BJ (cell line): ENCODE measurements around the gene ERF. TPM values are rescaled to one million over a fixed set of nuclear protein-coding genes. Genes with fewer than 3 reads are reported as not detected.

Experiments
- CTCF ChIA-PET: fragments of 350-600 bp; formaldehyde crosslinking; extraction: SDS; loops from one replicate; lab custom pipeline; 2021; ENCODE audit warnings: antibody characterized with exemption, inconsistent platforms; lab: Yijun Ruan, JAX
- POLR2A ChIA-PET: fragments of 300-600 bp; sonication (Branson Sonifier 250); formaldehyde crosslinking; extraction: SDS; loops from one replicate; lab custom pipeline; 2021; ENCODE audit warnings: antibody characterized with exemption; lab: Charles Lee
- DNase-seq: peaks from one replicate; pipeline ENCODE4 v3.0.0-alpha.2; 2011; ENCODE audit warnings: low read depth
- H3K27me3 ChIP-seq: 2 replicates; pipeline ENCODE4 v1.6.0; 2011; ENCODE audit warnings: low read length; ENCODE audit not compliant: control insufficient read depth, insufficient read depth
- H3K36me3 ChIP-seq: 2 replicates; pipeline ENCODE4 v1.5.1; 2011; ENCODE audit warnings: low read length; ENCODE audit not compliant: control insufficient read depth, insufficient read depth
- H3K4me3 ChIP-seq: 2 replicates; pipeline ENCODE4 v1.5.1; 2011; ENCODE audit warnings: low read depth, mild to moderate bottlenecking, control low read depth, low read length
- polyA plus RNA-seq: library from polyadenylated mRNA; depleted of rRNA; stranded (reverse); fragments of >200 nt; gene quantifications from 2 replicates; pipeline ENCODE4 v1.2.3, GENCODE V29; 2011
- TF ChIP-seq, protein P1 (sequence below): IDR thresholded peaks from 2 replicates; pipeline ENCODE4 v1.5.1; 2011; ENCODE audit warnings: low read depth, mild to moderate bottlenecking, control low read depth, inconsistent platforms, low read length, moderate library complexity; ENCODE audit not compliant: insufficient read depth

Gene ERF
- polyA plus RNA-seq, 1 experiment, result 51.4 TPM

- DNase-seq, result no peak
- ChIA-PET CTCF (interaction anchor here (0.7 to 4.2 kb wide), 2 partner anchors 8 to 41 kb away, joined by 3 to 18 read pairs; no protein-coding TSS in a partner anchor), POLR2A (no interaction called here)
- TF ChIP-seq, protein P1, sequence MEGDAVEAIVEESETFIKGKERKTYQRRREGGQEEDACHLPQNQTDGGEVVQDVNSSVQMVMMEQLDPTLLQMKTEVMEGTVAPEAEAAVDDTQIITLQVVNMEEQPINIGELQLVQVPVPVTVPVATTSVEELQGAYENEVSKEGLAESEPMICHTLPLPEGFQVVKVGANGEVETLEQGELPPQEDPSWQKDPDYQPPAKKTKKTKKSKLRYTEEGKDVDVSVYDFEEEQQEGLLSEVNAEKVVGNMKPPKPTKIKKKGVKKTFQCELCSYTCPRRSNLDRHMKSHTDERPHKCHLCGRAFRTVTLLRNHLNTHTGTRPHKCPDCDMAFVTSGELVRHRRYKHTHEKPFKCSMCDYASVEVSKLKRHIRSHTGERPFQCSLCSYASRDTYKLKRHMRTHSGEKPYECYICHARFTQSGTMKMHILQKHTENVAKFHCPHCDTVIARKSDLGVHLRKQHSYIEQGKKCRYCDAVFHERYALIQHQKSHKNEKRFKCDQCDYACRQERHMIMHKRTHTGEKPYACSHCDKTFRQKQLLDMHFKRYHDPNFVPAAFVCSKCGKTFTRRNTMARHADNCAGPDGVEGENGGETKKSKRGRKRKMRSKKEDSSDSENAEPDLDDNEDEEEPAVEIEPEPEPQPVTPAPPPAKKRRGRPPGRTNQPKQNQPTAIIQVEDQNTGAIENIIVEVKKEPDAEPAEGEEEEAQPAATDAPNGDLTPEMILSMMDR, result no peak
- H3K27me3 ChIP-seq, result no peaks in the 10 kb centered on the region
- H3K36me3 ChIP-seq, result peaks cover 53% of the 10 kb centered on the region
- no peak overlapping the region for H3K4me3 ChIP-seq
Observed at GRCh38 chr19:42287827-42288107, 32.8 kb upstream of the ERF start.

DNA sequence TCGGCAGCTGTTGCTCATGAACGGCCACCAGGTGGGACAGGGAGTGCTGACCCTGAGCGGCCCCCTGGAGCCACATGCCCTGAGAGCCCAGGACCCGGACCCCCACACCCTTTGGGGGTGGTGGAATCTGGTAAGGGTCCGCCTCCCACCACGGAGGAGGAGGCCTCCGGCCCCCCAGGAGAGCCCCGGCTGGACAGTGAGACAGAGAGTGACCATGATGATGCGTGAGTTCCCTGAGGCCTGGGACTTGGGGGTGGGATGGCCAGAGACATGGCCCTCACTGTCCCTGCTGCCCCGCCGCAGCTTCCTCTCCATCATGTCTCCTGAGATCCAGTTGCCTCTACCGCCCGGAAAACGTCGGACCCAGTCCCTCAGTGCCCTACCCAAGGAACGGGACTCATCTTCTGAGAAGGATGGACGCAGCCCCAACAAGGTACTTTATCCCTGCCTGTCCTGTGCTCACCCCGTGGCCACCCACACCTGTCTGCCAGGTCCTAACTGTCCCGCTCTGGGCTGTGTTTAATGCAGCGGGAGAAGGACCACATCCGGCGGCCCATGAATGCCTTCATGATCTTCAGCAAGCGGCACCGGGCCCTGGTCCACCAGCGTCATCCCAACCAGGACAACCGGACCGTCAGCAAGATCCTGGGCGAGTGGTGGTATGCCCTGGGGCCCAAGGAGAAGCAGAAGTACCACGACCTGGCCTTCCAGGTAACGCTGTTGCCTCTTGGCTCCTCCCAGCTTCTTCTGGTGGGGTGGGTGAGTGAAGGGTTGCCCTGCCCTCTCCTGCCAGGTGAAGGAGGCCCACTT, 32.3 kb upstream of the ERF start:
- Histone ChIP-seq H3K27me3 (no peaks in the 10 kb centered on the region), H3K4me3 (no peak overlapping the region), H3K36me3 (peaks cover 49% of the 10 kb centered on the region)
- DNase-seq, result no peak
- CTCF ChIA-PET, result interaction anchor here (0.7 to 4.2 kb wide), 3 partner anchors 9 to 41 kb away, joined by 3 to 18 read pairs (median 5); no protein-coding TSS in a partner anchor
- TF ChIP-seq, protein P1, result no peak
- POLR2A ChIA-PET, result no interaction called here

DNA sequence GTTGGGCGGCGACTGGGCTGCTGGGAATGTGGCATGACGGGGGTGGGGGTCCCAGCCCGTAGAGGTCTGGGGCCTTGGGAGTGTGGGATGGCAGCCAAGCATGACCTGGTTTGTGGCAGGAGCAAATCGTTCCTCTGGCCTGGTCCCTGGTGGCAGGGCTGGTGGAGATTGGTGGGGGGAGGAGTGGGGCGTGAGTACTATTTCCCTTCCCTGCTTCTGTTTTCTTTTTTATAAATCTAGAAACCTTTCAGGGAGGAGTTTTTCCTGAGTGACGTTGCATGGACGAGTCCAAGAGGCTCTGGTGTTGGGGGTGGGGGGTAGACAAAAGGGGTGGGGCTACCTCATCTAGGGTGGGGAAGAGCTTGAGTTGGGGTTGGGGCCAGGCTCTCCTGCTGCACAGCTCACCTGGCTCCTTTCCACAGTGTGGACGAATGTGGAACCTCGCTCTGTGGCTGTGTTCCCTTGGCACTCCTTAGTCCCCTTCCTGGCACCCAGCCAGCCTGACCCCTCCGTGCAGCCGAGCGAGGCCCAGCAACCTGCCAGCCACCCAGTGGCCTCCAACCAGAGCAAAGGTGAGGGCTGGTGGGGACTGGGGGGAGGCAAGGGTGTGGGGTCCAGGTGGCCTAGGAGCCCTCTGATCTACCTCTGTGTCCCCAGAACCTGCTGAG, 31.6 kb upstream of the ERF start:
- DNase-seq, result no peak
- POLR2A ChIA-PET, result no interaction called here
- CTCF ChIA-PET, result interaction anchor here (0.9 to 4.2 kb wide), 3 partner anchors 9 to 40 kb away, joined by 4 to 18 read pairs (median 5); no protein-coding TSS in a partner anchor
- no peaks in the 10 kb centered on the region for H3K27me3 ChIP-seq
- no peak overlapping the region for H3K4me3 ChIP-seq
- peaks cover 41% of the 10 kb centered on the region for H3K36me3 ChIP-seq
- TF ChIP-seq, protein P1, result no peak

GRCh38 chr19:42285988-42286348, 31.0 kb upstream of the ERF start:
- no peak for DNase-seq
- TF ChIP-seq, protein P1, result no peak
- POLR2A ChIA-PET, result no interaction called here
- peak overlapping the region; percentile 66; the same call in 1 of the 2 replicates for H3K4me3 ChIP-seq
- CTCF ChIA-PET, result interaction anchor here (0.9 to 2.2 kb wide), 3 partner anchors 9 to 41 kb away, joined by 4 to 10 read pairs (median 5); no protein-coding TSS in a partner anchor
- no peaks in the 10 kb centered on the region for H3K27me3 ChIP-seq
- H3K36me3 ChIP-seq, result peaks cover 39% of the 10 kb centered on the region

DNA sequence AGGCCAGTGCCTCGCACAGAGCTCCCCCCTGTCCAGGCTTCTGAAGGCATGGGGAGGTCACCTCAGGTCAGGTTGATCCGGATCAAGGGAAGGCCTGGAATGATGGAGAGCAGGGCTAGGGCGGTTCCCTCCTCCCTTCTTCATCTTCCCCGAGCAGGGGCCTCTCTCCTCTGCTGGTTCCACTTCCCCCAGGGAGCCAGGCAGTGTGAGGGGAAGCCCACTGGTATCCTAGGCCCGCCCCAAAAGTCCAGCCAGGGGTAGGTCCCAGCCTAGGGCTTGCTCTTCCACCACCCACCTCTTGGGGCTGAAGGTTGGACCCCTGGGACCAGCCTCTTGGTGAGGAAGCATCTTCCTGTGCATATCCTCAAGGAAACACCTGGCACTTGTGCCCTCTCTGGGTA, 30.6 kb upstream of the ERF start:
- CTCF ChIA-PET, result interaction anchor here (1.0 to 2.2 kb wide), 5 partner anchors 10 to 69 kb away, joined by 3 to 11 read pairs (median 4); partner anchors contain the start of gene GSK3A
- Histone ChIP-seq H3K4me3 (peak overlapping the region; percentile 66; the same call in 1 of the 2 replicates), H3K36me3 (peaks cover 34% of the 10 kb centered on the region), H3K27me3 (no peaks in the 10 kb centered on the region)
- TF ChIP-seq, protein P1, result no peak
- no peak for DNase-seq
- POLR2A ChIA-PET, result no interaction called here
